HEK293 (cell line): ENCODE results near the gene IFI27L1.

Source experiments
- CTCF ChIA-PET: fragments of 350-600 bp; formaldehyde crosslinking; extraction: SDS; loops from one replicate; lab custom pipeline; 2021; ENCODE audit warnings: antibody characterized with exemption; lab: Yijun Ruan, JAX
- POLR2A ChIA-PET: fragments of 300-600 bp; formaldehyde crosslinking; extraction: SDS; loops from one replicate; lab custom pipeline; 2020; ENCODE audit warnings: antibody characterized with exemption, inconsistent platforms; lab: Yijun Ruan, JAX
- H3K27ac ChIP-seq: fragments of 200-500 bp; sonication (Bioruptor generic); 2 replicates; pipeline ENCODE4 v1.5.1; 2014; ENCODE audit warnings: low read depth, low read length, control low read depth, inconsistent platforms; ENCODE audit errors: extremely low read depth
- H3K36me3 ChIP-seq, 2 experiments: fragments of 200-500 bp in 1 of 2; sonication (Bioruptor generic) in 1 of 2; 1 replicate in 1 of 2; 2 replicates in 1 of 2; pipeline ENCODE4 v1.5.1; 2014 to 2017; ENCODE audit warnings: inconsistent platforms in 2 of 2, low read length in 2 of 2; ENCODE audit not compliant: control insufficient read depth in 2 of 2, insufficient read depth in 1 of 2
- H3K4me1 ChIP-seq: fragments of 200-500 bp; sonication (Bioruptor generic); 2 replicates; pipeline ENCODE4 v1.5.1; 2014; ENCODE audit warnings: mild to moderate bottlenecking, low read length, inconsistent platforms; ENCODE audit not compliant: control insufficient read depth, insufficient read depth
- H3K4me3 ChIP-seq: 2 replicates; pipeline ENCODE4 v1.5.1; 2011; ENCODE audit warnings: low read depth, mild to moderate bottlenecking, control low read depth, low read length, moderate library complexity
- H3K9me3 ChIP-seq: fragments of 200-500 bp; sonication (Bioruptor generic); 2 replicates; pipeline ENCODE4 v1.5.1; 2014; ENCODE audit warnings: low read depth, low read length, inconsistent platforms; ENCODE audit not compliant: control insufficient read depth, insufficient read depth
- EGR2 ChIP-seq: fragments of 450-650 bp; formaldehyde crosslinking; IDR thresholded peaks from 2 replicates; pipeline ENCODE4 v1.5.1; 2016; ENCODE audit warnings: low read depth, missing biosample characterization, missing genetic modification characterization
- ELK4 ChIP-seq: IDR thresholded peaks from 2 replicates; pipeline ENCODE4 v1.6.1; 2011; ENCODE audit warnings: mild to moderate bottlenecking, low read depth, low read length, borderline replicate concordance
- KLF1 ChIP-seq: fragments of 450-650 bp; formaldehyde crosslinking; IDR thresholded peaks from 2 replicates; pipeline ENCODE4 v1.5.1; 2016; ENCODE audit warnings: missing biosample characterization, missing genetic modification characterization
- KLF17 ChIP-seq: fragments of 450-650 bp; formaldehyde crosslinking; IDR thresholded peaks from 2 replicates; pipeline ENCODE4 v1.5.1; 2016; ENCODE audit warnings: missing biosample characterization, missing genetic modification characterization
- SCRT2 ChIP-seq: fragments of 450-650 bp; formaldehyde crosslinking; IDR thresholded peaks from 2 replicates; pipeline ENCODE4 v1.5.1; 2016; ENCODE audit warnings: missing biosample characterization, missing genetic modification characterization
- SP2 ChIP-seq: fragments of 450-650 bp; formaldehyde crosslinking; IDR thresholded peaks from 2 replicates; pipeline ENCODE4 v1.5.1; 2016; ENCODE audit warnings: missing biosample characterization, missing genetic modification characterization
- WT1 ChIP-seq: fragments of 450-650 bp; formaldehyde crosslinking; IDR thresholded peaks from 2 replicates; pipeline ENCODE4 v1.5.1; 2016; ENCODE audit warnings: missing biosample characterization, missing genetic modification characterization
- ZBTB20 ChIP-seq: fragments of 450-650 bp; formaldehyde crosslinking; IDR thresholded peaks from 2 replicates; pipeline ENCODE4 v1.5.1; 2016; ENCODE audit warnings: missing biosample characterization, missing genetic modification characterization
- ZFP69B ChIP-seq: fragments of 450-650 bp; formaldehyde crosslinking; IDR thresholded peaks from 2 replicates; pipeline ENCODE4 v1.5.1; 2016; ENCODE audit warnings: missing biosample characterization, missing genetic modification characterization
- ZNF121 ChIP-seq: fragments of 450-650 bp; formaldehyde crosslinking; IDR thresholded peaks from 2 replicates; pipeline ENCODE4 v1.5.1; 2016; ENCODE audit warnings: missing biosample characterization, missing genetic modification characterization
- ZNF16 ChIP-seq: fragments of 450-650 bp; formaldehyde crosslinking; IDR thresholded peaks from 2 replicates; pipeline ENCODE4 v1.5.1; 2016; ENCODE audit warnings: low read depth, missing biosample characterization, missing genetic modification characterization
- ZNF274 ChIP-seq, 2 experiments: fragments of 200-500 bp in 1 of 2; fragments of 450-650 bp in 1 of 2; sonication (Bioruptor generic) in 1 of 2; formaldehyde crosslinking in 1 of 2; IDR thresholded peaks; 2 replicates each; pipeline versions ENCODE4 v1.5.1 to v1.6.1; 2014 to 2016; ENCODE audit warnings: borderline replicate concordance in 1 of 2, inconsistent platforms in 1 of 2, low read length in 1 of 2, missing biosample characterization in 1 of 2, missing genetic modification characterization in 1 of 2
- ZNF555 ChIP-seq: fragments of 450-650 bp; formaldehyde crosslinking; conservative IDR thresholded peaks from 2 replicates; pipeline ENCODE4 v1.5.1; 2017; ENCODE audit warnings: missing biosample characterization, mild to moderate bottlenecking, missing genetic modification characterization, inconsistent platforms
- ZNF560 ChIP-seq: fragments of 450-650 bp; formaldehyde crosslinking; IDR thresholded peaks from 2 replicates; pipeline ENCODE4 v1.5.1; 2017; ENCODE audit warnings: missing biosample characterization, missing genetic modification characterization, borderline replicate concordance
- ZNF629 ChIP-seq: fragments of 450-650 bp; formaldehyde crosslinking; IDR thresholded peaks from 2 replicates; pipeline ENCODE4 v1.5.1; 2017; ENCODE audit warnings: missing biosample characterization, missing genetic modification characterization
- ZNF639 ChIP-seq: fragments of 450-650 bp; formaldehyde crosslinking; IDR thresholded peaks from 2 replicates; pipeline ENCODE4 v1.5.1; 2016; ENCODE audit warnings: missing biosample characterization, missing genetic modification characterization
- ZNF704 ChIP-seq: fragments of 450-650 bp; formaldehyde crosslinking; IDR thresholded peaks from 2 replicates; pipeline ENCODE4 v1.5.1; 2016; ENCODE audit warnings: missing biosample characterization, missing genetic modification characterization
- ZNF777 ChIP-seq: fragments of 450-650 bp; formaldehyde crosslinking; IDR thresholded peaks from 2 replicates; pipeline ENCODE4 v1.5.1; 2017; ENCODE audit warnings: missing biosample characterization, missing genetic modification characterization, borderline replicate concordance
- ZSCAN16 ChIP-seq: fragments of 450-650 bp; formaldehyde crosslinking; IDR thresholded peaks from 2 replicates; pipeline ENCODE4 v1.5.1; 2016; ENCODE audit warnings: missing biosample characterization, missing genetic modification characterization
- ZSCAN4 ChIP-seq: fragments of 450-650 bp; formaldehyde crosslinking; IDR thresholded peaks from 2 replicates; pipeline ENCODE4 v1.5.1; 2017; ENCODE audit warnings: missing biosample characterization, missing genetic modification characterization
- ZXDB ChIP-seq: fragments of 450-650 bp; formaldehyde crosslinking; IDR thresholded peaks from 2 replicates; pipeline ENCODE4 v1.5.1; 2016; ENCODE audit warnings: missing biosample characterization, missing genetic modification characterization

IFI27L1 gene

GRCh38 chr14:94043111-94043755, 37.9 kb upstream of the IFI27L1 start:
- peaks cover 9 to 58% of the 10 kb centered on the region in 2 experiments; a peak in 2 of 3 replicates for H3K36me3 ChIP-seq
- no peak overlapping the region for H3K27ac ChIP-seq
- TF ChIP-seq ZBTB20 = peak; percentile 69
- 0 out of 2 replicates have a peak, but pooled peaks have one; percentile 34 for TF ChIP-seq ZNF629 (tag by site-specific recombination)
- no peak for TF ChIP-seq SCRT2 (tag by site-specific recombination)
- TF ChIP-seq ZFP69B (tag by site-specific recombination) = no peak
- peak; percentile 4; the same call in 1 of the 2 replicates for TF ChIP-seq EGR2 (tag by site-specific recombination)
- 0 out of 2 replicates have a peak, but pooled peaks have one; percentile 44 for TF ChIP-seq WT1
- peak; percentile 92 for TF ChIP-seq KLF17 (tag by site-specific recombination)
- ChIA-PET CTCF (interaction anchor here (1.2 kb wide), 1 partner anchor 93 kb away, joined by 3 read pairs; no protein-coding TSS in a partner anchor), POLR2A (no interaction called here)
- no peak overlapping the region for H3K4me3 ChIP-seq
- H3K4me1 ChIP-seq = no peaks in the 10 kb centered on the region
- no peaks in the 10 kb centered on the region for H3K9me3 ChIP-seq

GRCh38 chr14:94043756-94044475, 37.2 kb upstream of the IFI27L1 start:
- no peak for TF ChIP-seq ZNF639 (tag by site-specific recombination)
- TF ChIP-seq KLF1 = no peak
- no peak for TF ChIP-seq ELK4
- TF ChIP-seq ZNF121 (tag by site-specific recombination) = no peak
- TF ChIP-seq ZSCAN16 (tag by site-specific recombination) = no peak
- no peak for TF ChIP-seq ZXDB (tag by site-specific recombination)
- Histone ChIP-seq H3K4me3 (no peak overlapping the region), H3K36me3 (peaks cover 9 to 65% of the 10 kb centered on the region in 2 experiments; a peak in 2 of 3 replicates), H3K27ac (no peak overlapping the region), H3K9me3 (no peaks in the 10 kb centered on the region), H3K4me1 (no peaks in the 10 kb centered on the region)
- POLR2A ChIA-PET = no interaction called here
- CTCF ChIA-PET = interaction anchor here (0.6 kb wide), 1 partner anchor 91 kb away, joined by 4 read pairs; no protein-coding TSS in a partner anchor

GRCh38 chr14:94044476-94045091, 36.5 kb upstream of the IFI27L1 start:
- Histone ChIP-seq H3K36me3 (peaks cover 12 to 72% of the 10 kb centered on the region in 2 experiments), H3K4me3 (no peak overlapping the region), H3K9me3 (no peaks in the 10 kb centered on the region), H3K27ac (no peak overlapping the region), H3K4me1 (peaks cover 4% of the 10 kb centered on the region; the same call in 1 of the 2 replicates)
- ChIA-PET POLR2A (no interaction called here), CTCF (interaction anchor here (0.6 to 0.9 kb wide), 2 partner anchors 8 to 90 kb away, joined by 3 to 4 read pairs; no protein-coding TSS in a partner anchor)
- TF ChIP-seq ZNF639 (tag by site-specific recombination) (no peak), ZNF560 (tag by site-specific recombination) (no peak), ZNF16 (tag by site-specific recombination) (no peak), ZSCAN4 (tag by site-specific recombination) (no peak), SCRT2 (tag by site-specific recombination) (no peak), ZNF704 (tag by site-specific recombination) (no peak), SP2 (tag by site-specific recombination) (no peak), ZNF274 (IDR thresholded peaks at IDR 0.05; ENCODE audit: low read length) (no peak), ZNF274 (tag by site-specific recombination; IDR thresholded peaks at IDR 0.05; ENCODE audit: borderline replicate concordance) (no peak), ZNF777 (tag by site-specific recombination) (no peak), ZNF555 (tag by site-specific recombination) (no peak)
